T-helper 1 cell (primary cell): ENCODE measurements around the gene USP44.
"Not testable (repeated sequence)": the region's sequence is repeated elsewhere in the genome, so short reads cannot be mapped to it uniquely, and the experiment has no call there.

ENCODE experiments used
- DNase-seq, 5 donors: peaks; one replicate each; pipeline ENCODE4 v3.0.0-alpha.2; 2012 to 2020
- total RNA-seq, 4 donors: gene quantifications; one replicate each; lab custom pipeline; 2026; lab: John Stamatoyannopoulos, UW

USP44 gene
- total RNA-seq = 1.9 to 6.1 (median 3.9) reads per million in 4 donors

GRCh38 chr12:95551305-95551704, at the start of gene USP44:
USP44 (minus strand) TSS chr12:95551476; CDS start chr12:95534256, 17,220 bp downstream.
- DNase-seq = no peak

GRCh38 chr12:95600567-95600966, 49.3 kb upstream of the USP44 start:
- DNase-seq = no peak

- DNase-seq = no peak
These were observed 48.6 kb upstream of the USP44 start for GRCh38 chr12:95599880-95600279.

GRCh38 chr12:95594136-95594535, 42.9 kb upstream of the USP44 start:
- no peak for DNase-seq

- DNase-seq = no peak
These were observed 42.1 kb upstream of the USP44 start for GRCh38 chr12:95593266-95593871.

GRCh38 chr12:95591731-95592130, 40.5 kb upstream of the USP44 start:
- no peak for DNase-seq

- DNase-seq = no peak
These were observed 39.5 kb upstream of the USP44 start for GRCh38 chr12:95590775-95591174.

- no peak for DNase-seq
These were observed 32.7 kb upstream of the USP44 start for GRCh38 chr12:95583933-95584332.

GRCh38 chr12:95582230-95583058, 31.2 kb upstream of the USP44 start:
- DNase-seq = no peak

GRCh38 chr12:95577820-95578219, 26.5 kb upstream of the USP44 start:
- DNase-seq = no peak

GRCh38 chr12:95574799-95575452, 23.6 kb upstream of the USP44 start:
- DNase-seq = no peak

- DNase-seq = no peak
These were observed 22.8 kb upstream of the USP44 start for GRCh38 chr12:95573951-95574576.

- DNase-seq = no peak
These were observed 20.1 kb upstream of the USP44 start for GRCh38 chr12:95571369-95571768.

GRCh38 chr12:95568045-95568444, 16.8 kb upstream of the USP44 start:
- DNase-seq = not testable (repeated sequence)

- DNase-seq = no peak
These were observed 6.3 kb upstream of the USP44 start for GRCh38 chr12:95557625-95558024.

- peak in 1 of 5 donors; percentile 8 for DNase-seq
These were observed 3.3 kb upstream of the USP44 start for GRCh38 chr12:95554532-95555071.

- no peak for DNase-seq
These were observed 2.1 kb upstream of the USP44 start for GRCh38 chr12:95553197-95553943.

GRCh38 chr12:95551913-95552516, 739 bp upstream of the USP44 start:
- peak in 1 of 5 donors; percentile 14 for DNase-seq

GRCh38 chr12:95549392-95550084, 1.7 kb downstream of the USP44 start:
- DNase-seq = no peak

GRCh38 chr12:95548539-95549391, 2.5 kb downstream of the USP44 start:
- peak; percentile 37 to 70 (median 60) for DNase-seq
